ENCODE measurements around the gene PDE7B.
A peak's percentile ranks its signal among the peaks of the same experiment; 100 is the strongest.

- TF ChIP-seq, protein P1, sequence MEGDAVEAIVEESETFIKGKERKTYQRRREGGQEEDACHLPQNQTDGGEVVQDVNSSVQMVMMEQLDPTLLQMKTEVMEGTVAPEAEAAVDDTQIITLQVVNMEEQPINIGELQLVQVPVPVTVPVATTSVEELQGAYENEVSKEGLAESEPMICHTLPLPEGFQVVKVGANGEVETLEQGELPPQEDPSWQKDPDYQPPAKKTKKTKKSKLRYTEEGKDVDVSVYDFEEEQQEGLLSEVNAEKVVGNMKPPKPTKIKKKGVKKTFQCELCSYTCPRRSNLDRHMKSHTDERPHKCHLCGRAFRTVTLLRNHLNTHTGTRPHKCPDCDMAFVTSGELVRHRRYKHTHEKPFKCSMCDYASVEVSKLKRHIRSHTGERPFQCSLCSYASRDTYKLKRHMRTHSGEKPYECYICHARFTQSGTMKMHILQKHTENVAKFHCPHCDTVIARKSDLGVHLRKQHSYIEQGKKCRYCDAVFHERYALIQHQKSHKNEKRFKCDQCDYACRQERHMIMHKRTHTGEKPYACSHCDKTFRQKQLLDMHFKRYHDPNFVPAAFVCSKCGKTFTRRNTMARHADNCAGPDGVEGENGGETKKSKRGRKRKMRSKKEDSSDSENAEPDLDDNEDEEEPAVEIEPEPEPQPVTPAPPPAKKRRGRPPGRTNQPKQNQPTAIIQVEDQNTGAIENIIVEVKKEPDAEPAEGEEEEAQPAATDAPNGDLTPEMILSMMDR (conservative IDR thresholded peaks at IDR 0.05; ENCODE audit: low read depth, low read length): peak; percentile 97
- TF ChIP-seq EZH2phosphoT487 (IDR thresholded peaks at IDR 0.05; ENCODE audit: borderline replicate concordance, low read length): no peak
Observed at GRCh38 chr6:136226027-136226673, 374.6 kb downstream of the PDE7B start.
